ENCODE measurements around the gene AKIRIN2.
"Not testable (repeated sequence)": the region's sequence is repeated elsewhere in the genome, so short reads cannot be mapped to it uniquely, and the experiment has no call there.

The AKIRIN2 gene

DNA sequence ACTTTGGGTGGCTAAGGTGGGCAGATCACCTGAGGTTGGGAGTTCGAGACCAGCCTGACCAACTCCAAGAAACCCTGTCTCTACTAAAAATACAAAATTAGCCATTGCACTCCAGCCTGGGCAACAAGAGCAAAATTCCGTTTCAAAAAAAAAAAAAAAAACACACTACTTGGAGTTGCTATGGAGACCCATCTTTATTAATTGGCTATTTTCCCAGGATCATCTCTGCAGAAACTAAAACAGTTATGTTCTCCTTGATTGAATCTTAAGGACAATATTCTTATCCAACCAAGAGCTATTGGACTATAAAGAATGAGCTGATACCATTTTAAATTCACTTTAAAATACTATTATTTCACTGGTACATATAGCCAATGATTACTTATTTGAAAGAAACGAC is 14.7 kb downstream of the AKIRIN2 start:
- no peak for DNase-seq (ENCODE audit: low read depth)

- DNase-seq (ENCODE audit: low read depth): not testable (repeated sequence)
Measured at GRCh38 chr6:87686636-87687205, 15.3 kb downstream of the AKIRIN2 start.

DNA sequence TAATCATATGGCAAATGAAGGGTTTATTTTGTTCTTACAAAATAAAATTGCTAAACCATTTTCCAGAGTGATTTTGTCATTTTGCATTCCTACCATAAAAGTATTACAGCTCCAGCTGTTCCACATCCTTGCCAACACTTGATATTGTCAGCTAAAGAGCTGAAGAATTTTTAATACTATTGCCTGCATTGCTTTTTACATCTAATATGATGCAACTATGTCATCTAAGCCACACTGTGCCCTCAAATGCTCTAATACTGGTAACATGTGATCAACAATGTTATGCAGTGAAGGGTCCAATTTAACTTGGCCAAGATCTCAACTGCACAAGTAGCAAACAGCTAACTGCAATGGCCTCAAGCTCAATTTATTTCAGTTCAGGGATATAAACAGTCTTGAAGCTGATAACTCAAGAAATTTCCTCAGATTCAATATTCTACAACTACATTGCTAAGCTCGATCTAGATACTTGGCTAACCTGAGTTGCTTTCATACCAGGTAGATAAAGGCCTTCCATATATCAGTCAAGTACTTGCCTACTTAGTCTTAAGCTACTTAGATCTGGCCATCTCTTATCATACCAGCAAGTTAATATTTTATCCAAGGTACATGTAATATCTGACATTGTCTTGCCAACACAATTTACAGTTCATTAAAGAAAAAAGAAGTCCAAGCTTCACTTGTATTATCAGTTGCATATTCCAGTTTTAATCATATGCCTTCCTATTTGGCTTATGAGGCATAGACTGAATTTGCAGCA is 17.0 kb downstream of the AKIRIN2 start:
- no peak for DNase-seq (ENCODE audit: low read depth)

DNA sequence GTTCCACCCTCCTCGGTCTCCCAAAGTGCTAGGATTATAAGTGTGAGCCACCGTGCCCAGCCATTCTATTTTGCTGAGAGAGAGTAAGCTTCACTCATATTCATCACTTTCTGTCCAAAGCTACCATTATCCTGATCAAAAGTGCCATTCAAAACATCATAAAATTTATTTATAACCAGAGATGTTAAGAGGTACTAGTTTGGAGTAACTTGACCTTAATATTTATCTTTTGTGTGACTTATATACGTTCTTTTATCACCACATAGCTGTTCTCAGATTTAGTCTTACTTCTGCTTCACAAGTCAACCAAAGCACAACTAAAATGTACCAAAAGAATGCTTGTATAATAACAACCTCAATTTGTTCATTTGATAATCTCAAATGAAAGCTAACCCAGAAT is 18.1 kb downstream of the AKIRIN2 start:
- DNase-seq (ENCODE audit: low read depth): no peak

DNA sequence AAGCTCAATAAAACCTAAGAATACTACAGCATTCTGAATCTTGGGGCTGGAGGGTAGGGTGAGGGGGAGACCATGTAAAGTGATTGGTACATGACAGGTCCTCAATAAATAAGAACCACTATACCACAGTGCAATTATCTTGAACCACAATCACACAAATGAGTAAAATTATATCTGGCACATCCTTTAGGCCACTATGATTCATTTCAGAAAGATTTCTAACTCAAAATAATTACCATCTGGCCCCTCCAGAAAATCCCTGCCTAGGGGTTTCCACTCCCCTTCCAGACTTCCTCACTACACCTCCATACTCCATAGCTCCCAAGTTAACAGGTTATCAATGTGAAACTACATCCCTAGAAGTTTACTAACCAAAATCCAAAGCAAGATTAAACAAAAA is 19.7 kb downstream of the AKIRIN2 start:
- no peak for DNase-seq (ENCODE audit: low read depth)

DNA sequence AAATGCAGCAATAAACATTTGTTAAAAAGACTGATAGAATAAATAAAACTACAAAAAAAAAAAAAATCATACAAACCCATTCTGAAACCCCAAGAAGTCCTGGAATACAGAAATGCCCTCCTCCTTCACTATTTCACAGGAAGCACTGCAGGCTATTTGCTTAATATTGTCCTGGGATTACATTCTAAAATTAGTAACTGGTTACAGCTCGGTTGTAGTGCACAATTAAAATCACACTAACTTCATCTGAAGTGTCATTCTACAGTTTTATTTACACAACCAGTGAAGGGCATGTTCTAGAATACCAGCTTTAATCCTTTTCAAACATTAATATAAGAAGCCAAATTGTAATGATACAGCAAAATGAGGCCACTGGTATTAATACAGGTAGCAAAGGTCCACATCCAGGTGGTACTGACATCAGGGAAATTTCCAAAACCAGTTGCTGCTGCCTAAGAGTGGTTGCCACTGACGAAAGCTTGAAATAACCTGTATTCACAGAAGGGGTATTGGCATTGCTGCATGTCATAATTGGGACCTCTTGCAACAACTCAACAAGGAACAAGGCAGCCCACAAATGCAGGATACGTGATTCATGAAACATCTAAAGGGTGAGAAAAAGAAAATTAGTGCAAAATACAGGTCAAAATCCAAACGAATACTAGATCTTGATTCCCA is 26.9 kb downstream of the AKIRIN2 start:
- no peak for DNase-seq (ENCODE audit: low read depth)

GRCh38 chr6:87674290-87674689 is 27.7 kb downstream of the AKIRIN2 start:
- no peak for DNase-seq (ENCODE audit: low read depth)

- DNase-seq (ENCODE audit: low read depth): no peak
Measured at GRCh38 chr6:87673237-87673636, 28.8 kb downstream of the AKIRIN2 start.

- DNase-seq (ENCODE audit: low read depth): no peak
Measured at GRCh38 chr6:87672641-87673040, 29.4 kb downstream of the AKIRIN2 start.

- no peak for DNase-seq (ENCODE audit: low read depth)
Measured at GRCh38 chr6:87671555-87672029, 30.4 kb downstream of the AKIRIN2 start.

- no peak for DNase-seq (ENCODE audit: low read depth)
Measured at GRCh38 chr6:87670707-87671106, 31.3 kb downstream of the AKIRIN2 start.

DNA sequence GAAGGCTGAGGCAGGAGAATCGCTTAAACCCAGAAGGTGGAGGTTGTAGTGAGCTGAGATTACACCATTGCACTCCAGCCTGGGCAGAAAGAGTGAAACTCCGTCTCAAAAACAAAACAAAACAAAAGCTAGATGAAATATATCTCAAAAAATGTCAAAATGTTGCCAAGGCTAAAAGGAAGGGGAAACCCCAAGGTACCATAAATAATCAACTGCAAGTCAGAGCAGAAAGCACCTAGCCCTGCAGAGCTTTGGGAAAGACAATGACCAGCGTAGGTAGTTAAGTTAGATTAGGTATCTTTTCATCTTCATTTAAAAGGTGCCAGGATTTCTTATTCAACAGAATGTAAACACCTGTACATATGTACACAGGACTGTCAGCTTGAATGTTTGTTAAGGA is 33.0 kb downstream of the AKIRIN2 start:
- DNase-seq (ENCODE audit: low read depth): no peak

GRCh38 chr6:87668013-87668412 is 34.0 kb downstream of the AKIRIN2 start:
- DNase-seq (ENCODE audit: low read depth): no peak

DNA sequence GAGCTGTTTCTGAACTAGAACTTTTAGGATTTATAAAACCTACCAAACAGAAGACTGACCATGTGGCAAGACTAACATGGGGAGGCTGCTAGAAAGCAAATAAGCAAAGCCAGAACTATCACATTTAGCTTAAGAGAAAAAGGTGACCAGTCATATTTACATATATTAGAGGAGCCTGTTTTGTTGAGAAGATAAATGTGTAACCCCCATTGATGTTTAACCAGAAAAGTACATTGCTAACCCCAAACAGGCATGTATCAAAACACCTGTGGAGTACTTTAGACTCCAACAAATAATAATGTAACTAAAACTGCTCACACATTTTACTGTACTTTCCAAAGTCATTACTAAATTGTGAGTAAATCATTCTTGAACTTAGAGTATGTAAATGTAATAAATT is 35.0 kb downstream of the AKIRIN2 start:
- DNase-seq (ENCODE audit: low read depth): no peak

DNA sequence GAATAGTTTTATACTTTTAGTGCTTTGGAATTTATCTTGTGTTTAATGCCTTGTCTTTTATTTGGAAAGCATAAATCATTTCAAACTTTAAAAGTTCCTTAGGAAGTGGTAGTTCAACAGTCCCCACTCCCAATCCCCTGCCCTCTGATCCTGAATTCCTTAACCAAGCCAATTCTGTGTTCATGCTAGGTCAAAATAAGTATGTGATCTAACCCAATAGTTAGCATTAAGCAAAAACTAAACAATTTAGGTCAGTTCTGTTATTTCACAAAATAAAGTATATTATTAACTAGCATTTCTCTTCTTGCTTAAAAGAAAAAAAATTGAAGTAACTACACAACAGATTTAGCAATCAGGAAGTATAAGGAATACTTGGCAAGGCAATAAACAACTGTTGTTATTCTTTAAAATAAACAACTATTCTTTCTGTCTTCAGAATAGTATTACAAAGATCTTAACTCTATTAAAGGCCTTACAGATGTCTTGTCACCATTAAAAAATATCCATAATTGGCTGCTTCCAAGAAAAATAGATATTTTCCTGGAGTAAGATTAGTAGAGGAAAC is 37.0 kb downstream of the AKIRIN2 start:
- no peak for DNase-seq (ENCODE audit: low read depth)

- DNase-seq (ENCODE audit: low read depth): no peak
Measured at GRCh38 chr6:87663434-87663833, 38.6 kb downstream of the AKIRIN2 start.

- DNase-seq (ENCODE audit: low read depth): no peak
Measured at GRCh38 chr6:87661503-87661902, 40.5 kb downstream of the AKIRIN2 start.

DNA sequence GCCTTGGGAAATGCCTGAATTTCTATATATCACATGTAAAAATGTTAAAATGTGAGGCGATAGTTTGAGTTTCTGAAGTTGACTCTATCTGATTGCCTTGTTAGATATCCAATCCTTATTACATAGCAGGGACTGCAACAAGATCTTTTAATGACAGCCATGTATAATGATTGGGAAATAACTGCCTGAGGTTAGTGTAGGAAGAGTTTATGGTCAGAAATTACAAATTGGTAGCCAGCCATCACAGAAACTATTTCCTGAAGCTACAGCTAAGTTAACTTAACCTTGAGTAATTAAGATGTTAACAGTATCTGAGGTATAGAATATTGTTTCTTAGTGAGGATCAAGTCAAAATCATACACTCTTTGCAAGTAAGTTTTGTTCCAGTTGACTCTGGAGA is 41.0 kb downstream of the AKIRIN2 start:
- no peak for DNase-seq (ENCODE audit: low read depth)

DNA sequence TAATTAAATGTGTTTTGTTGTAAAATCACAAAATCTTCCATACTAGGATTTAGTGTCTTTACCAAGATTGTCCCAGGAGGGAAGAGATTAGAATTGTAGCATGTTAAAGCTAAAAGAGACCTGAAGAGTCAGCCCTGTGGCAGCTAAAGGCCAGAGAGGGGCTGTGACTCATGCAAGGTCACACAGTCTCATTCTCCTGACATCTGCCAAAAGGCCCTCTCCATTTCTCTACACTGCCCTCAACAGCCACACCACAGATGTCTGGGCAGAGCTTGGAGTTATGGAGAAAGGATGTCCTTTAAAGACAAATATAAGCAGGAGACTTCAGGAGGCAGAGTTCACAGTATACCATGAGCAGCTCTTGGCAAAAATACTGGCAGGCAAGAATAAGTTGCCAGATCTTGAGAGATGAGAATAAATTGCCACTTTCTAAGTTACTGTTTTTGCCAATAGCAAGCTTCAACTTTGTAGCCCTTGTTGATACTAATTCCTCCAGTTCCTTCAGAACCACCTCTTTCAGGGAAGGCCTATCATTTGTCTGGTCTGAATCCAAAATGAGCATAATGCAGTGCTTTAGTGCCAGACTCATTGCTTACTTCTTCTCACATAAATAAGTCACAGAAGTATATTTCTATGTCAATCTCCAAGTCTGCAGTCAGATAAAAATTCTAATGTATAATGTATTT is 41.7 kb downstream of the AKIRIN2 start:
- no peak for DNase-seq (ENCODE audit: low read depth)

- no peak for DNase-seq (ENCODE audit: low read depth)
Measured at GRCh38 chr6:87658516-87658915, 43.5 kb downstream of the AKIRIN2 start.

DNA sequence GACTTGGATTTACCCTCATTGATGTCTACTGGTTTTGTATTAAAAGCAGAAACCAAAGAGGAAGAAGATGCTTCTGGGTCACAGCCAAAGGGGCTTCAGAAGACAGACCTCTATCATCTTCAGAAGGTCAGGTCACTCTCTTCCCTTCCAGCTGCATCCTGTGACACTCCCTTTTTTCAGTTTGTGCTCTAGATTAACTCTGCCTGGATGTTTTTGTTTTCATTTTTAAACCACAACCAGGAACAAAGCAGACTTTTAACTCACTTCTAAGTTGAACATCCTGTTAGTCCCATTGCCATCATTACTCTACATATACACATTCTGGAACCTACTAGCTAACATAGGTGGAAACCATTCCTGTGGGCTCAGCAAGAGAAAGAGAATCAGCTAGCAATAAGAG is 45.2 kb downstream of the AKIRIN2 start:
- no peak for DNase-seq (ENCODE audit: low read depth)

DNA sequence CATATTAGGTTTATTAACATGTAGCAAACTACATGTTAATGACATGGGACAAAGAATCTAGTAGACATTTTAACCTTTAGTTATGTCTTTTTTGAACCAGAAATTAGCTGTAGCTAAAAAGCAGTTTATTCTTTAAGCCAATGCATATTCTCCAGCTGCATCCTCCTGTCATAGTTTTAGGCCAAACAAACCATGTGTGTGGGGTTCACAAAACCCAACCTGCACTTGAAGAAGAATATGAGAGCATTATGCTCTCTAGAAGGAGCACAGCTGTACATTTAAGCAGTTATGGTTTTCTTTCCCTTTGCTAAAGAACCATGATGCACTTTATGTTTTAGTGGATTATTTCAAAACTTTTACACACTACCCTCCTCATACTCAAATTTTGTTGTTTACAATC is 46.2 kb downstream of the AKIRIN2 start:
- DNase-seq (ENCODE audit: low read depth): no peak

Data from activated T-helper 1 cell treated with Interleukin-2 at 50 U/mL for 16 hours (primary cell).